ENCODE results near the gene MTURN.
"Not testable (repeated sequence)": the region's sequence is repeated elsewhere in the genome, so short reads cannot be mapped to it uniquely, and the experiment has no call there.

Gene MTURN

DNA sequence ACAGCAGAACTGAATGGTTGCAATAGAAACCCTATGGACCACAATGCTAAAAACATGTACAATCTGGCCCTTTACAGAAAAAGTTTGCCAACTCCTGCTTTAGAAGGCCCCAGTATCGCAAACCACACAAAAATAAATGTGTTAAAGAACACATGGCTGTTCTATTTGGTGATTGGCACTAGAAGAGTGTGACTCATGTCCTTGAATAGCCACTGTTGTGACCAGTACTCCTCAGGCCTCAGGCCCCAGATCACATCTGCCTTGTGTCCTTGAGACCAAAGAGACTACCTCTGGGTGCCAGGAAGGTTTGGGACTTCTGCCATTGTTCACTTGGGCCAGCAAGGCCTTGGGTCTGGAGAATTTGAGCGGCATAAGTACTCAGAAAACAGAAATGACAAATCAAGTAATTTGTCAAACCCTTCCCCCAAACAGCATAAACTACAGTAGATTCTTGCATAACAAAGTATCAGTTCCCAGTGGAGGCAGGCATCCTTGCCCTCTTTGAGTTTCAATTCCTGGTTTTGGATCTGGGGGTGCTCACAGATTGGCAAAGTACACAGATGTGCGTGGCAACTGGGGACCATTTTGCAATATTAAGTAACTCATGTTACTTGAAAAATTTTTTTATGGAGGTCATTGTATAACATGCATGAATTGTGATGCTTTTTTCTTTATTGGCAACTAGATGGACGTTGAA lies 50.2 kb downstream of the MTURN start:
- Histone ChIP-seq H3K9ac (ENCODE audit: low read length) (no peak overlapping the region), H3K27me3 (ENCODE audit: control insufficient read depth, insufficient read depth, low read length) (no peaks in the 10 kb centered on the region), H3K4me3 (ENCODE audit: low read length) (no peak overlapping the region), H3K9me3 (ENCODE audit: control insufficient read depth, low read depth, low read length) (no peaks in the 10 kb centered on the region), H3K4me1 (ENCODE audit: control insufficient read depth, low read depth, low read length) (no peaks in the 10 kb centered on the region), H3K36me3 (ENCODE audit: control insufficient read depth, low read depth, low read length) (no peaks in the 10 kb centered on the region), H3K27ac (ENCODE audit: low read length) (no peak overlapping the region)

DNA sequence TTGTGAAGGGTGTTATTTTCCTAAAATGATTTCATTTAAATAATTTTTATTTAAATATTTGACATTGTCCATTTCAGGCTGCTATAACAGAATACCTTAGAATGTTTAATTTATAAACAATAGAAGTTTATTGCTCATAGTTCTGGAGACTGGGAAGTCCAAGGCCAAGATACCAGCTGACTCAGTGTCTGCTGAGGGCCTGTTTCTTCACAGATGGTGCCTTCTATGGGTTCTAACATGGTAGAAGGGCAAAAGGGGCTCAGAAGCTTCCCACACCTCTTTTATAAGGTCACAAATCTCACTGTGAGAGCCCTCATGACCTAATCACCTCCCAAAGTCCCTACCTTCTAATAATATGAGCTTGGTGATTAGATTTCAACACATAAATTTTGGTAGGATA lies 50.7 kb downstream of the MTURN start:
- H3K27ac ChIP-seq (ENCODE audit: low read length), result no peak overlapping the region
- H3K4me3 ChIP-seq (ENCODE audit: low read length), result no peak overlapping the region
- no peaks in the 10 kb centered on the region for H3K9me3 ChIP-seq (ENCODE audit: control insufficient read depth, low read depth, low read length)
- H3K9ac ChIP-seq (ENCODE audit: low read length), result no peak overlapping the region
- H3K36me3 ChIP-seq (ENCODE audit: control insufficient read depth, low read depth, low read length), result no peaks in the 10 kb centered on the region
- no peaks in the 10 kb centered on the region for H3K27me3 ChIP-seq (ENCODE audit: control insufficient read depth, insufficient read depth, low read length)
- H3K4me1 ChIP-seq (ENCODE audit: control insufficient read depth, low read depth, low read length), result no peaks in the 10 kb centered on the region

DNA sequence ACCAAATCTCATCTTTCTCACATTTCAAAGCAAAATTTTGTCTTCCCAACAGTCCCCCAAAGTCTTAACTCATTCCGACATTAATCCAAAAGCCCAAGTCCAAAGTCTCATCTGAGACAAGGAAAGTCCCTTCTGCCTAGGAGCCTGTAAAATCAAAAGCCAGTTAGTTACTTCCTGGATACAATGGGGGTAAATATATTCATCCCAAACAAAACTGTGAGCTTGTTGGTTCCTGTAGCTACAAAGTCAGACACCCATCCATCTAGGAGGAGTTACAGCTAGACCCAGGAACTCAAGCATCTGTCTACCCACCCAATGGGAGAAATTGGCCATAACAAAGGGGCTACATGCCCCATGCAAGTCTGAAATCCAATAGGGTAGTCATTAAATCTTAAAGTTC lies 51.9 kb downstream of the MTURN start:
- no peak overlapping the region for H3K27ac ChIP-seq (ENCODE audit: low read length)
- no peaks in the 10 kb centered on the region for H3K4me1 ChIP-seq (ENCODE audit: control insufficient read depth, low read depth, low read length)
- H3K27me3 ChIP-seq (ENCODE audit: control insufficient read depth, insufficient read depth, low read length), result no peaks in the 10 kb centered on the region
- H3K36me3 ChIP-seq (ENCODE audit: control insufficient read depth, low read depth, low read length), result no peaks in the 10 kb centered on the region
- H3K9ac ChIP-seq (ENCODE audit: low read length), result no peak overlapping the region
- H3K9me3 ChIP-seq (ENCODE audit: control insufficient read depth, low read depth, low read length), result no peaks in the 10 kb centered on the region
- no peak overlapping the region for H3K4me3 ChIP-seq (ENCODE audit: low read length)

DNA sequence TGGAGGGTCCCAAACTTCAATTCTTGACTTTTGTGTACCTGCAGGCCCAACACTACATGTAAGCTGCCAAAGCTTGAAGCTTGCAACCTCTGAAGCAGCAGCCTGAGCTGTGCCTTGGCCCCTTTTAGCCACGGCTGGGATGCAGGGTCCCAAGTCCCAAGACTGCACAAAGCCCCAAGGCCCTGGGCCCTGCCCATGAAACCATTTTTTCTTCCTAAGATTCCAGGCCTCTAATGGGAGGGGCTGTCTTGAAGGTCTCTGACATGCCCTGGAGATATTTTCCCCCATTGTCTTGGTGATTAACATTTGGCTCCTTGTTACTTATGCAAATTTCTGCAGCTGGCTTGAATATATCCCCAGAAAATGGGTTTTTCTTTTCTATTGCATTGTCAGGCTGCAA lies 52.7 kb downstream of the MTURN start:
- Histone ChIP-seq H3K9me3 (ENCODE audit: control insufficient read depth, low read depth, low read length) (no peaks in the 10 kb centered on the region), H3K27ac (ENCODE audit: low read length) (no peak overlapping the region), H3K9ac (ENCODE audit: low read length) (no peak overlapping the region), H3K36me3 (ENCODE audit: control insufficient read depth, low read depth, low read length) (no peaks in the 10 kb centered on the region), H3K4me3 (ENCODE audit: low read length) (no peak overlapping the region), H3K4me1 (ENCODE audit: control insufficient read depth, low read depth, low read length) (no peaks in the 10 kb centered on the region), H3K27me3 (ENCODE audit: control insufficient read depth, insufficient read depth, low read length) (no peaks in the 10 kb centered on the region)

DNA sequence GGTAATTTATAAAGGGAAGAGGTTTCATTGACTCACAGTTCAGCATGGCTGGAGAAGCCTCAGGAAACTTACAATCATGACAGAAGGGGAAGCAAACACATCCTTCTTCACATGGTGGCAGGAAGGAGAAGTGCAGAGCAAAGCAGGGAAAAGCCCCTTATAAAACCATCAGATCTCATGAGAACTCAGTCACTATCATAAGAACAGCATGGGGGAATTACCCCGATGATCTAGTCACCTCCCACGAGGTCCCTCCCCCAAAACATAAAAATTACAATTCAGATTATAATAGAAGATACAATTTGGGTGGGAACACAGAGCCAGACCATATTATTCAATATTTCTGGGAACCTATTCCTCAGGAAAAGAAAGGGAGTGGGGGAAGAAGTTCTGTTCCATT lies 53.6 kb downstream of the MTURN start:
- not testable (repeated sequence) for H3K4me3 ChIP-seq (ENCODE audit: low read length); H3K9ac ChIP-seq (ENCODE audit: low read length); H3K4me1 ChIP-seq (ENCODE audit: control insufficient read depth, low read depth, low read length); H3K27me3 ChIP-seq (ENCODE audit: control insufficient read depth, insufficient read depth, low read length); H3K27ac ChIP-seq (ENCODE audit: low read length); H3K9me3 ChIP-seq (ENCODE audit: control insufficient read depth, low read depth, low read length); H3K36me3 ChIP-seq (ENCODE audit: control insufficient read depth, low read depth, low read length)

DNA sequence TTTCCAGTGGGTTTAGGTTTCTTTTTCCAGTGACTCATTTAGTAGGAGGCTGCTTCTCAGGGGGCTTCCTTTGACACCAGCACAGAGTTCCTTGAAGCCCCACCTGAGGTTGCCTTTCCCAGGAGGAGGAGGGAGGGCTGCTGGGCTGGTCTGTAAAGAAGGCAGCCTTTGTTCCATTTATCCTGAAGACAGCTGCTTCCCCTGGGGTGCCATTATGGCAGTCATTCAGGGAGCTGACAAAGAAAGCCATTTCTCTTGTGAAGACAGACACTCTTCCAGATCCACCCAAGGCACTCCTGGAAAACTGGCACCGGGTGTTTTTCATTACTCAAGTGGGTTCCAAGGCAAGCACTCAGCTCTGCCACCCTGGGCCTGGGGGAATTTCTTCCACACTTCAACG lies 54.0 kb downstream of the MTURN start:
- H3K4me3 ChIP-seq (ENCODE audit: low read length), result no peak overlapping the region
- H3K9ac ChIP-seq (ENCODE audit: low read length), result no peak overlapping the region
- H3K4me1 ChIP-seq (ENCODE audit: control insufficient read depth, low read depth, low read length), result no peaks in the 10 kb centered on the region
- H3K9me3 ChIP-seq (ENCODE audit: control insufficient read depth, low read depth, low read length), result no peaks in the 10 kb centered on the region
- H3K36me3 ChIP-seq (ENCODE audit: control insufficient read depth, low read depth, low read length), result no peaks in the 10 kb centered on the region
- no peak overlapping the region for H3K27ac ChIP-seq (ENCODE audit: low read length)
- no peaks in the 10 kb centered on the region for H3K27me3 ChIP-seq (ENCODE audit: control insufficient read depth, insufficient read depth, low read length)

DNA sequence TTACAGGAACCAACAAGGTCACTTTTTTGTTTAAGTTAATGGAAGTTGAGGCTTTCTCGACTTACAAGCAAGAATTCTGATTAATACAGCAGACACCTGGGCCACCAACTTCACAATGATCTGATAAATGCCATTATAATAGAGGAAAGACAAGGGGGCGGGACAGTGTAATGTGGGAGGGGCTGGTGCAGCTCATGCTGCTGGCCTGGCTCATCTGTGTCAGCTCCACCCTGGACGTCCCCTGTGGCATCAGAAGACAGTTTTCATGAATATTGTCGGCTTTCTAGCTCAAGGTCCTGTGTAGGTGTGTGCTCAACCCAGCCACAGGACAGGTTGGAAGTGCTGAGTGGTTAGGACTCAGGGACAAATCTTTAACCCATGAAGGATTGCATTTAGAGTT lies 57.0 kb downstream of the MTURN start:
- no peak overlapping the region for H3K9ac ChIP-seq (ENCODE audit: low read length)
- no peaks in the 10 kb centered on the region for H3K4me1 ChIP-seq (ENCODE audit: control insufficient read depth, low read depth, low read length)
- H3K36me3 ChIP-seq (ENCODE audit: control insufficient read depth, low read depth, low read length), result no peaks in the 10 kb centered on the region
- no peak overlapping the region for H3K27ac ChIP-seq (ENCODE audit: low read length)
- H3K27me3 ChIP-seq (ENCODE audit: control insufficient read depth, insufficient read depth, low read length), result no peaks in the 10 kb centered on the region
- H3K9me3 ChIP-seq (ENCODE audit: control insufficient read depth, low read depth, low read length), result peaks cover 16% of the 10 kb centered on the region
- no peak overlapping the region for H3K4me3 ChIP-seq (ENCODE audit: low read length)

DNA sequence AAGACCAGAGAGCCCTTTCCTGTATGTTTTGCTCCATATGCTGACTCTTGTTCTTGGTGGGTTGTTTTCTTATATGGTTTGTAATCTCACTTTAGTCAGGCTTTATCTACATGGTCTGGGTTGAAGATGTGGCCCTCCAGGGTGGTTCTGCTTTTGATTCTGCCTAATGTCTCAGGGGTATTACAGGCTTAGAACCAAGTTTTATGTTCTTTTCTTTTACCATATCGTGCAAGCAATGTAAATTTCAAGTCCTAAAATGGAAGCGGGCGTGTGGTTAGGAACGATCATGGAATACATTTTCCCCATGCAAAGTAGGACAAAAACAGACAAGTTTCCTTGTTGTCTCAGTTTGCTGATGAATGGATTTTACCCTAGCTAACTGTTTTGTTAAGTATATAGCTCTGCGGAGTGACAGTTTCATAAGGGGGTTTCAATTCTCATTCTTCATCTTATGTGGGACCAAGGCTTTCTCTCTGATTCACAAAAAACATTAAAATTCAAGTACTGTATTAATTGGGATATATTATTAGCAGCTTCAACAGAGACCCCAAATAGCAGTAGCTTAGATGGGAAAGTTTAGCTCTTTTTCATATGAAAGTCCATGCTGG lies 58.7 kb downstream of the MTURN start:
- Histone ChIP-seq H3K4me1 (ENCODE audit: control insufficient read depth, low read depth, low read length) (no peaks in the 10 kb centered on the region), H3K27me3 (ENCODE audit: control insufficient read depth, insufficient read depth, low read length) (no peaks in the 10 kb centered on the region), H3K4me3 (ENCODE audit: low read length) (no peak overlapping the region), H3K9me3 (ENCODE audit: control insufficient read depth, low read depth, low read length) (peaks cover 27% of the 10 kb centered on the region), H3K9ac (ENCODE audit: low read length) (no peak overlapping the region), H3K27ac (ENCODE audit: low read length) (no peak overlapping the region), H3K36me3 (ENCODE audit: control insufficient read depth, low read depth, low read length) (no peaks in the 10 kb centered on the region)

DNA sequence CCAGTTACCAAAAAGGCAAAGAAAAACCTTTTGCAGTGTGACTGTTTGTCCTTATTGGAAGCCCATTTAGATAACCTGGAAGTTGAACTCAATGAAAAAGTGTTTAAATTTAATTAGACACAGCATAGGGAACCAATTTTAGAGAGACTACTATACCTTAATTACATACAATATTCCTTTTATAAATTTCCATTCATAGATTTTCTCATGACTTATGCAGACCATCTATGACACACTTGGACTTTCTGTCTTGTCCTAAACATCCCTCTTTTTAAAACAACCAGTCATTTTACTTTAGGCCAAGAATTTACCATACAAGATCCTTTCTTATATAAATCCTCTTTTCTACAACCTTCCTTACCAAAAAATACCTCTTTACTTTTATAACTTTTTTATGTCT lies 61.6 kb downstream of the MTURN start:
- H3K9ac ChIP-seq (ENCODE audit: low read length), result no peak overlapping the region
- no peaks in the 10 kb centered on the region for H3K27me3 ChIP-seq (ENCODE audit: control insufficient read depth, insufficient read depth, low read length)
- no peaks in the 10 kb centered on the region for H3K4me1 ChIP-seq (ENCODE audit: control insufficient read depth, low read depth, low read length)
- H3K36me3 ChIP-seq (ENCODE audit: control insufficient read depth, low read depth, low read length), result no peaks in the 10 kb centered on the region
- H3K9me3 ChIP-seq (ENCODE audit: control insufficient read depth, low read depth, low read length), result peaks cover 27% of the 10 kb centered on the region
- H3K27ac ChIP-seq (ENCODE audit: low read length), result no peak overlapping the region
- H3K4me3 ChIP-seq (ENCODE audit: low read length), result no peak overlapping the region

DNA sequence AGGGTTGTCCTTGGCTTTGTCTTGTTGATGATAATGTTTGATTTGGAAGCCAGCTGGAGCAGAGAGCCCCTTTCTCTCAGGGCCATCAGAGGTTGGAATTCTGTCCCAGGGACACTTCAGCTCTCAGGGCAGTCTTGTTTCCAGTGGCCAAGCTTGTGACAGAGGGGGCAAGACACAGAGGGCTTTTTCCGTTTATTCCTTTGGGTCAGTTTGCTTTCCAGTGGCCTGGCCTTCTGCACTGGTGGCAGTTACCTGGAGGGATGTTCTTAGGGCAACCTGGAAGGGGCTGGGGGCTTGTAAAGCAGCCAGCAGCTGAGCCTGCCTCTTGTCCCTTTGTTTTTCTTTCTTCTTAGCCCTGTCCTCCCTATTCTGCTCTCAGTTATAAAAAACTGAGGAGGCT lies 62.7 kb downstream of the MTURN start:
- H3K36me3 ChIP-seq (ENCODE audit: control insufficient read depth, low read depth, low read length), result no peaks in the 10 kb centered on the region
- no peak overlapping the region for H3K4me3 ChIP-seq (ENCODE audit: low read length)
- peaks cover 27% of the 10 kb centered on the region for H3K9me3 ChIP-seq (ENCODE audit: control insufficient read depth, low read depth, low read length)
- no peak overlapping the region for H3K9ac ChIP-seq (ENCODE audit: low read length)
- no peaks in the 10 kb centered on the region for H3K27me3 ChIP-seq (ENCODE audit: control insufficient read depth, insufficient read depth, low read length)
- no peak overlapping the region for H3K27ac ChIP-seq (ENCODE audit: low read length)
- H3K4me1 ChIP-seq (ENCODE audit: control insufficient read depth, low read depth, low read length), result no peaks in the 10 kb centered on the region

DNA sequence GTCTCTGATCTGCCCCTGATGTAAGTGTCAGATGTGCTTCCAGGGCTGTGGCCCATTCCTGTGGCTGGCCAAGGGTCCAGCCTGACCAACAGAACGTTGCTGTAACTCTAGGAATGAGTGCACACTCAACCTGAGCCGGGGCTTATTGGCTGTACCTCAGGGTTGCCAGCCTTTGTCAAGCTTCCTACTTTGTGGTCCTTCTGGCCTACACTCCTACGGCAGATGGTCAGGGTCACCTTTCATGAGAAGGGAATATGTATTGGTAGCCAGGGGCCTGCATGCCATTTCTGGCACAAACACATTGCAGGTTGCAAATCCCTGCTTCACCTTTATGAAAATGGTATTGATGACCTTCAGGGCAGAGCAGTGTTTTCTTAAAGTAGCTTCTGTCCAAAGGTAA lies 64.5 kb downstream of the MTURN start:
- H3K27ac ChIP-seq (ENCODE audit: low read length), result no peak overlapping the region
- H3K4me1 ChIP-seq (ENCODE audit: control insufficient read depth, low read depth, low read length), result no peaks in the 10 kb centered on the region
- no peak overlapping the region for H3K9ac ChIP-seq (ENCODE audit: low read length)
- no peaks in the 10 kb centered on the region for H3K27me3 ChIP-seq (ENCODE audit: control insufficient read depth, insufficient read depth, low read length)
- no peak overlapping the region for H3K4me3 ChIP-seq (ENCODE audit: low read length)
- H3K36me3 ChIP-seq (ENCODE audit: control insufficient read depth, low read depth, low read length), result no peaks in the 10 kb centered on the region
- peaks cover 27% of the 10 kb centered on the region for H3K9me3 ChIP-seq (ENCODE audit: control insufficient read depth, low read depth, low read length)

DNA sequence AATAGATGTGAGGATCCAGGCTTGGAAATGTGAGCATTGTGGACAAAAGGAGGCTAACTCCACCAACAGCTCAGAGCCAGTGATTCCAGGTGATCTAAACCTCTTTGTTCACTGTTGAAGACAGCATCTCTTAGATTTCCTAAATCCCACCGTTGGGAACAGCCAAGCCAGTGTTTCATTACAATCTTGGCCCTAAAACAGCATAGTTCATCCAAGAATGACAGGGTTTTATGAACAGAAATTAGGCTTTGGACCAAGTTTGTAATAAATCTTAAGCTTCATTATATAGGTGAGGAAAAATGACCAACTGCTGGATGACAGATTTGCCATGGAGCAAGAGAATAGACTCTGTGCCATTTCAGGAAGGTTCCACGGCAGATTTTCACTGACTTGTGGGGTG lies 65.8 kb downstream of the MTURN start:
- Histone ChIP-seq H3K27ac (ENCODE audit: low read length) (no peak overlapping the region), H3K4me1 (ENCODE audit: control insufficient read depth, low read depth, low read length) (no peaks in the 10 kb centered on the region), H3K9me3 (ENCODE audit: control insufficient read depth, low read depth, low read length) (peaks cover 22% of the 10 kb centered on the region), H3K4me3 (ENCODE audit: low read length) (no peak overlapping the region), H3K36me3 (ENCODE audit: control insufficient read depth, low read depth, low read length) (no peaks in the 10 kb centered on the region), H3K27me3 (ENCODE audit: control insufficient read depth, insufficient read depth, low read length) (no peaks in the 10 kb centered on the region), H3K9ac (ENCODE audit: low read length) (no peak overlapping the region)

All from iPS-18a (cell line).